Prostate gland (tissue), 2 donors: ENCODE measurements around the gene C19orf44. TPM values are rescaled to one million over a fixed set of nuclear protein-coding genes. Genes with fewer than 3 reads are reported as not detected.
"Not testable (repeated sequence)": the region's sequence is repeated elsewhere in the genome, so short reads cannot be mapped to it uniquely, and the experiment has no call there.

Experiments
- DNase-seq: peaks from one replicate; pipeline ENCODE4 v3.0.0-alpha.2; 2019; ENCODE audit warnings: low spot score
- H3K27ac ChIP-seq, 2 donors: fragments of 200-600 bp; sonication (generic); 2 replicates each; pipeline ENCODE4 v1.5.1; 2017 to 2019
- H3K27me3 ChIP-seq: fragments of 200-600 bp; sonication (generic); replicated peaks from 2 replicates; pipeline ENCODE4 v1.5.1; 2019; ENCODE audit not compliant: insufficient read depth
- H3K36me3 ChIP-seq, 2 donors: fragments of 200-600 bp; sonication (generic); 1 replicate in 1 of 2; 2 replicates in 1 of 2; pipeline versions ENCODE4 v1.5.1 to v1.8.1; 2017 to 2019
- H3K4me1 ChIP-seq: fragments of 200-600 bp; sonication (generic); replicated peaks from 2 replicates; pipeline ENCODE4 v1.5.1; 2019
- H3K4me3 ChIP-seq, 2 donors: fragments of 200-600 bp; sonication (generic); 2 replicates each; pipeline ENCODE4 v1.5.1; 2017 to 2019
- H3K9me3 ChIP-seq: fragments of 200-600 bp; sonication (generic); 2 replicates; pipeline ENCODE4 v1.5.1; 2017
- CTCF ChIP-seq, 4 experiments: fragments of 200-600 bp in 2 of 4; fragments of 450-650 bp in 2 of 4; sonication (generic) in 2 of 4; IDR thresholded peaks; 1 replicate in 3 of 4; 2 replicates in 1 of 4; pipeline ENCODE4 v1.5.1; 2016 to 2019; ENCODE audit warnings: antibody characterized with exemption in 4 of 4, mild to moderate bottlenecking in 2 of 4, moderate library complexity in 2 of 4
- POLR2A ChIP-seq: fragments of 450-650 bp; IDR thresholded peaks from one replicate; pipeline ENCODE4 v1.6.1; 2016; ENCODE audit warnings: antibody characterized with exemption, mild to moderate bottlenecking
- POLR2AphosphoS5 ChIP-seq: sonication (generic); formaldehyde crosslinking; IDR thresholded peaks from one replicate; pipeline ENCODE4 v1.6.1; 2017; ENCODE audit warnings: antibody characterized with exemption
- WGBS: methylation state at CpG from one replicate; pipeline ENCODE4 v1.1.5; 2018; 5-methylcytosine and 5-hydroxymethylcytosine counted together
- intact Hi-C: fragments of 100-400 bp; cut with DNase I; formaldehyde crosslinking; loops from one replicate; pipeline ENCODE4 v1.14.2; 2022
- total RNA-seq, 2 donors: library from RNA; depleted of rRNA; stranded (reverse); fragments of >200 nt; gene quantifications; one replicate each; pipeline ENCODE4 v1.1.0, GENCODE V29; 2016

Gene C19orf44
- total RNA-seq, 2 donors from 2014 or later: 8.0 to 13.7 TPM

DNA sequence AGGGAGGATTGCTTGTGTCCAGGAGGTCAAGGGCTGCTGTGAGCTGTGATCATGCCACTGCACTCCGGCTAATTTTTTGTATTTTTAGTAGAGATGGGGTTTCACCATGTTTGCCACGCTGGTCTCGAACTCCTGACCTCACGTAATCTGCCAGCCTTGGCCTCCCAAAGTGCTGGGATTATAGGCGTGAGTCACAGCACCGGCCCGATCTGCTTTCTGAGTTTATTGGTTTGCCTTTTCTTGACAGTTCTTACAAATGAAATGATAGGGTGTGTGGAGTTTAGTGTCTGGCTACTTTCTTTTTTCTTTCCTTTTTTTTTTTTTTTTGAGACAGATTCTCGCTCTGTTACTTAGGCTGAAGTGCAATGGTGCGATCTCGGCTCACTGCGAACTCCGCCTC, 848 bp downstream of the C19orf44 start:
- peak overlapping the region in 1 of 2 donors; percentile 58 for H3K27ac ChIP-seq
- no peaks in the 10 kb centered on the region for H3K27me3 ChIP-seq
- TF ChIP-seq POLR2A (no peak), CTCF (IDR thresholded peaks at IDR 0.05) (no peak), POLR2AphosphoS5 (no peak)
- peak overlapping the region; percentile 63 to 70 for H3K4me3 ChIP-seq
- WGBS: 61% methylated on average over 12 of the region's 12 CpGs
- intact Hi-C loops: no loop called here
- DNase-seq: no peak
- H3K4me1 ChIP-seq: no peaks in the 10 kb centered on the region
- H3K36me3 ChIP-seq: no peaks in the 10 kb centered on the region
- no peaks in the 10 kb centered on the region for H3K9me3 ChIP-seq

GRCh38 chr19:16497837-16498236, 1.6 kb downstream of the C19orf44 start:
- Histone ChIP-seq H3K4me3 (no peak overlapping the region), H3K9me3 (no peaks in the 10 kb centered on the region), H3K27me3 (no peaks in the 10 kb centered on the region), H3K27ac (no peak overlapping the region), H3K4me1 (no peaks in the 10 kb centered on the region), H3K36me3 (no peaks in the 10 kb centered on the region)
- intact Hi-C loops: no loop called here
- WGBS: 94% methylated on average over 6 of the region's 6 CpGs
- no peak for DNase-seq
- no peak for TF ChIP-seq POLR2A
- no peak for TF ChIP-seq CTCF (IDR thresholded peaks at IDR 0.05)
- TF ChIP-seq POLR2AphosphoS5: no peak

GRCh38 chr19:16504271-16504670, 8.1 kb downstream of the C19orf44 start:
- no peak for TF ChIP-seq CTCF (IDR thresholded peaks at IDR 0.05)
- intact Hi-C loops: no loop called here

GRCh38 chr19:16506161-16506560, 10.0 kb downstream of the C19orf44 start:
- H3K36me3 ChIP-seq, intact Hi-C loops: not testable (repeated sequence)

More at GRCh38 chr19:16504271-16504670, 8.1 kb downstream of the C19orf44 start:
- H3K27ac ChIP-seq: no peak overlapping the region
- H3K4me3 ChIP-seq: no peak overlapping the region
- no peaks in the 10 kb centered on the region for H3K4me1 ChIP-seq
- H3K27me3 ChIP-seq: no peaks in the 10 kb centered on the region
- H3K36me3 ChIP-seq: no peaks in the 10 kb centered on the region
- 76% methylated on average over 3 of the region's 3 CpGs for WGBS
- no peak for DNase-seq
- H3K9me3 ChIP-seq: no peaks in the 10 kb centered on the region

DNA sequence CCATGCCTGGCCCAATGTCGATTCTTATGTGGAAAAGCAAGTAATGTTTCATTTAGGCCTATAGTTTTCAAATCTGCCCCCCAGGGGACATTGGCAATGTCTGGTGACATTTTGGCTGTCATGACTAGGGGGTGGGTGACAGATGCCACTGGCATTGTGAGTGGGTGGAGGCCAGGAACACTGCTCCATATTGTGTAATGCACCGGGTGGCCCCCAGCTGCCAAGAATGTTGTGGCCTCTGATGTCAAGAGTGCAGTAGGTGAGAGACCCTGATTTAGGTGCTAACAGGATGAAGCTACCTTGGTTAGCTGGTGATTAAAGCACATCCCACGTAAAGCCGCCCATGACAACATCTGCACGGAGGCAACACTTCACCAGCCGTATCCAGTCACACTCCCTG, 10.8 kb downstream of the C19orf44 start:
- H3K4me1 ChIP-seq: peaks cover 5% of the 10 kb centered on the region
- H3K4me3 ChIP-seq: no peak overlapping the region
- DNase-seq: no peak
- TF ChIP-seq POLR2A (no peak), POLR2AphosphoS5 (no peak), CTCF (IDR thresholded peaks at IDR 0.05) (no peak)
- intact Hi-C loops: no loop called here
- H3K27ac ChIP-seq: no peak overlapping the region
- H3K27me3 ChIP-seq: no peaks in the 10 kb centered on the region
- no peaks in the 10 kb centered on the region for H3K36me3 ChIP-seq
- 83% methylated on average over 6 of the region's 6 CpGs for WGBS
- H3K9me3 ChIP-seq: no peaks in the 10 kb centered on the region

More at GRCh38 chr19:16506161-16506560, 10.0 kb downstream of the C19orf44 start:
- H3K4me1 ChIP-seq, H3K27me3 ChIP-seq, H3K9me3 ChIP-seq, DNase-seq, H3K4me3 ChIP-seq, H3K27ac ChIP-seq: not testable (repeated sequence)
- WGBS: 94% methylated on average over 11 of the region's 11 CpGs
